DMS53 treated with DMSO at 0.1 percent for 48 hours (cell line): ENCODE results near the gene BLTP1.

Source experiments
- DNase-seq: peaks from one replicate; lab custom pipeline; 2025; ENCODE audit not compliant: unreplicated experiment; lab: John Stamatoyannopoulos, UW

Gene BLTP1

GRCh38 chr4:122171323-122171722 lies 19.2 kb downstream of the BLTP1 start:
- DNase-seq, result no peak

- DNase-seq, result no peak
These were observed 20.1 kb downstream of the BLTP1 start for GRCh38 chr4:122172266-122172665.

GRCh38 chr4:122178961-122179360 lies 26.8 kb downstream of the BLTP1 start:
- no peak for DNase-seq

- DNase-seq, result no peak
These were observed 43.6 kb downstream of the BLTP1 start for GRCh38 chr4:122195718-122196117.
